ENCODE measurements around the gene ZNF260.

Gene ZNF260

DNA sequence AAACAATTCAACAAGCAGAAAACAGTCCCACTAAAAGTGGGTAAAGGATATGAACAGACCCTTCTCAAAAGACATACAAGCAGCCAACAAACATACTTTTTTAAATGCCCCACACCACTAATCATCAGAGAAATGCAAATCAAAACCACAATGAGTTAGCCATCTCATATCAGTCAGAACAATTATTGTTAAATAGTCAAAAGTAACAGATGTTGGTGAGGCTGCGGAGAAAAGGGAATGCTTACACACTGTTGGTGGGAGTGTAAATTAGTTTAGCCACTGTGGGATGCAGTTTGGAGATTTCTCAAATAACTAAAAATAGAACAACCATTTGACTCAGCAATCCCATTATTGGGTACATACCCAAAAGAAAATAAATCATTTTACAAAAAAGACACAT is 36.3 kb upstream of the ZNF260 start:
- TF ChIP-seq, protein P1, sequence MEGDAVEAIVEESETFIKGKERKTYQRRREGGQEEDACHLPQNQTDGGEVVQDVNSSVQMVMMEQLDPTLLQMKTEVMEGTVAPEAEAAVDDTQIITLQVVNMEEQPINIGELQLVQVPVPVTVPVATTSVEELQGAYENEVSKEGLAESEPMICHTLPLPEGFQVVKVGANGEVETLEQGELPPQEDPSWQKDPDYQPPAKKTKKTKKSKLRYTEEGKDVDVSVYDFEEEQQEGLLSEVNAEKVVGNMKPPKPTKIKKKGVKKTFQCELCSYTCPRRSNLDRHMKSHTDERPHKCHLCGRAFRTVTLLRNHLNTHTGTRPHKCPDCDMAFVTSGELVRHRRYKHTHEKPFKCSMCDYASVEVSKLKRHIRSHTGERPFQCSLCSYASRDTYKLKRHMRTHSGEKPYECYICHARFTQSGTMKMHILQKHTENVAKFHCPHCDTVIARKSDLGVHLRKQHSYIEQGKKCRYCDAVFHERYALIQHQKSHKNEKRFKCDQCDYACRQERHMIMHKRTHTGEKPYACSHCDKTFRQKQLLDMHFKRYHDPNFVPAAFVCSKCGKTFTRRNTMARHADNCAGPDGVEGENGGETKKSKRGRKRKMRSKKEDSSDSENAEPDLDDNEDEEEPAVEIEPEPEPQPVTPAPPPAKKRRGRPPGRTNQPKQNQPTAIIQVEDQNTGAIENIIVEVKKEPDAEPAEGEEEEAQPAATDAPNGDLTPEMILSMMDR (IDR thresholded peaks at IDR 0.05) = no peak
- H3K27ac ChIP-seq = no peak overlapping the region
- H3K4me3 ChIP-seq = no peak overlapping the region
- DNase-seq (ENCODE audit: low spot score) = no peak

DNA sequence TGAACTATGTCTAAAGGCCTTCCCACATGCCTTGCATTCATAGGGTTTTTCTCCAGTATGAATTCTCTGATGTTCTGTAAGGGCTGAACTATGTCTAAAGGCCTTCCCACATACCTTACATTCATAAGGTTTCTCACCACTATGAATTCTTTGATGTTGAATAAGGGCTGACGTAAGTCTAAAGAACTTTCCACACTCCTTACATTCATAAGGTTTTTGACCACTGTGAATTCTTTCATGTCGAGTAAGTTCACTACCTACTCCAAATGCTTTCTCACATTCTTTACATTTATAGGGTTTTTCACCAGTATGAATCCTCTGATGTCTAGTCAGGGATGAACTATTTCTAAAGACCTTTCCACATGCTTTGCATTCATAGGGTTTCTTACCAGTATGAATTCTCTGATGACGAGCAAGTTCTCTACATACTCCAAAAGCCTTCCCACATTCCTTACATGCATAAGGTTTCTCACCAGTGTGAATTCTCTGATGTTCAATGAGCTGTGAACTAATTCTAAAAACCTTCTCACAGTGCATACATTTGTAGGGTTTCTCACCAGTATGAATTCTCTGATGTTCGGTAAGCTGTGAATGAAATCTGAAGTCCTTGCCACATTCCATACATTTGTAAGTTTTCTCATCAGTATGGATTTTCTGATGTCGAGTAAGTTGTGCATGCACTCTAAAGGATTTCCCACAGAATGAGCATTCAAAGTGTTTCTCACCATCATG is 19.1 kb upstream of the ZNF260 start:
- TF ChIP-seq, protein P1 (IDR thresholded peaks at IDR 0.05) = no peak
- Histone ChIP-seq H3K27ac (no peak overlapping the region), H3K4me3 (peak overlapping the region; percentile 20)
- DNase-seq (ENCODE audit: low spot score) = no peak

- TF ChIP-seq, protein P1 (IDR thresholded peaks at IDR 0.05) = no peak
- no peak for DNase-seq (ENCODE audit: low spot score)
- Histone ChIP-seq H3K4me3 (peak overlapping the region; percentile 94), H3K27ac (peak overlapping the region; percentile 85 to 98)
Measured at GRCh38 chr19:36528921-36529518, 949 bp upstream of the ZNF260 start.

DNA sequence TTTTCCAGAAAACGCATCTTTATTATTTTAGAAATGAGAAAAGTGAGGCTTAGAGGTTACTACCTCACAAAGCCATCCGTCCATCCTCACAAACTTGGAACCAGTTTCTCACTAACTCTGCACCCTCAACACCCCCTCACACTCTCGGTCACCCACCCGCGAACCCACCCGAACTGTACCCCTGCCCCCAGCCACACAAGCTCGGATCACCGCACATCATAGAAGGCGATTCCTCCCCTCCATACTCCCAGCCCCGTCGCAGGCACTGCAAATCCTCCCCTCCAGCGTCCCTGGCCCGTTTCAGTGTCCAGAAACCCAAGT is 238 bp downstream of the ZNF260 start:
- peak overlapping the region; percentile 94 for H3K4me3 ChIP-seq
- no peak for DNase-seq (ENCODE audit: low spot score)
- TF ChIP-seq, protein P1 (IDR thresholded peaks at IDR 0.05) = no peak
- H3K27ac ChIP-seq = peak overlapping the region; percentile 85 to 98

DNA sequence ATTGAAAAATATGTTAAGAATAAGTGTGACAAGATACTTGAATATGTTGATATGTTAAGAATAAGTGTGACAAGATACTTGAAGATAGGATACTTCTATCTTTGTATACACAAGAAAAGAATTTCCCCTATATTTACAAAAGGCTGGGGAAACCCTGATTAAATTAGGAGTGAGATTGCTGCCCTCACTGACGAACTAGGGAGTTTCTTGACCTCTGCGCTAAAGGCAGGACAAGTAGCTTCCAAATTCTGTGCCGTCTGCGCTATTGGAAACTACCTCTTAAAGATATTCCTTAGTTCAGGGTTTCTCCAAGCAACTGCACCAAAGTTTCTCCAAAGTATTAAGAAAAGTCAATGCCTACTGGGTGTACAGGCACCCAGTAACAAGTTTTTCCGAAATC is 730 bp downstream of the ZNF260 start:
- TF ChIP-seq, protein P1 (IDR thresholded peaks at IDR 0.05) = no peak
- H3K27ac ChIP-seq = no peak overlapping the region
- DNase-seq (ENCODE audit: low spot score) = no peak
- H3K4me3 ChIP-seq = peak overlapping the region; percentile 94

DNA sequence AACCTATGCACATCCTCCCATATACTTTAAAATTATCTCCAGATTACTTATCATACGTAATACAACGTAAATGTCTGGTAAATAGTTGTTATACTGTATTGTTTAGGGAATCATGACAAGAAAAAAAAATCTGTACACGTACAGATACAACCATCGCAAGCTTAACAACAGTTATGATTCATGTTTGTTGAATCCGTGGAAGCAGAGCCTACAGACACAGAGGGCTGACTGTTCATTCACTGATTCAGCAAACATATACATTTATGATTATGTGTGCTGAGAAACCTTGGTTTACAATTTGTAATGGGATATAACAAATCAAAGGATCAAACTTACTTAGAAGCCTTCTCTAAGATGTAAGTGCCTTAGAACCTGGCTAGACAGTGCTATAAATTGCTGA is 1.5 kb downstream of the ZNF260 start:
- H3K4me3 ChIP-seq = no peak overlapping the region
- TF ChIP-seq, protein P1 (IDR thresholded peaks at IDR 0.05) = no peak
- no peak for DNase-seq (ENCODE audit: low spot score)
- H3K27ac ChIP-seq = no peak overlapping the region

- DNase-seq (ENCODE audit: low spot score) = no peak
- TF ChIP-seq, protein P1 (IDR thresholded peaks at IDR 0.05) = no peak
- H3K4me3 ChIP-seq = no peak overlapping the region
- H3K27ac ChIP-seq = no peak overlapping the region
Measured at GRCh38 chr19:36524617-36525016, 3.5 kb downstream of the ZNF260 start.

All from coronary artery (tissue), 2 donors.